Fibroblast of villous mesenchyme (primary cell): Measurements from ENCODE around the gene HHATL. TPM values are rescaled to one million over a fixed set of nuclear protein-coding genes. Genes with fewer than 3 reads are reported as not detected.

Source experiments
- DNase-seq: peaks from one replicate; pipeline ENCODE4 v3.0.0-alpha.2; 2010; ENCODE audit warnings: low read depth
- H3K4me3 ChIP-seq: 2 replicates; pipeline ENCODE4 v1.5.1; 2011; ENCODE audit warnings: low read depth, mild to moderate bottlenecking, low read length
- total RNA-seq: library from RNA; depleted of rRNA; stranded (reverse); fragments of >200 nt; gene quantifications from 2 replicates; pipeline ENCODE4 v1.2.3, GENCODE V29; 2012
- TF ChIP-seq, protein P1 (sequence below): IDR thresholded peaks from 2 replicates; pipeline ENCODE4 v1.5.1; 2012; ENCODE audit warnings: low read depth, mild to moderate bottlenecking, low read length; ENCODE audit not compliant: insufficient read depth

The HHATL gene
- total RNA-seq, 1 donor: not detected

DNA sequence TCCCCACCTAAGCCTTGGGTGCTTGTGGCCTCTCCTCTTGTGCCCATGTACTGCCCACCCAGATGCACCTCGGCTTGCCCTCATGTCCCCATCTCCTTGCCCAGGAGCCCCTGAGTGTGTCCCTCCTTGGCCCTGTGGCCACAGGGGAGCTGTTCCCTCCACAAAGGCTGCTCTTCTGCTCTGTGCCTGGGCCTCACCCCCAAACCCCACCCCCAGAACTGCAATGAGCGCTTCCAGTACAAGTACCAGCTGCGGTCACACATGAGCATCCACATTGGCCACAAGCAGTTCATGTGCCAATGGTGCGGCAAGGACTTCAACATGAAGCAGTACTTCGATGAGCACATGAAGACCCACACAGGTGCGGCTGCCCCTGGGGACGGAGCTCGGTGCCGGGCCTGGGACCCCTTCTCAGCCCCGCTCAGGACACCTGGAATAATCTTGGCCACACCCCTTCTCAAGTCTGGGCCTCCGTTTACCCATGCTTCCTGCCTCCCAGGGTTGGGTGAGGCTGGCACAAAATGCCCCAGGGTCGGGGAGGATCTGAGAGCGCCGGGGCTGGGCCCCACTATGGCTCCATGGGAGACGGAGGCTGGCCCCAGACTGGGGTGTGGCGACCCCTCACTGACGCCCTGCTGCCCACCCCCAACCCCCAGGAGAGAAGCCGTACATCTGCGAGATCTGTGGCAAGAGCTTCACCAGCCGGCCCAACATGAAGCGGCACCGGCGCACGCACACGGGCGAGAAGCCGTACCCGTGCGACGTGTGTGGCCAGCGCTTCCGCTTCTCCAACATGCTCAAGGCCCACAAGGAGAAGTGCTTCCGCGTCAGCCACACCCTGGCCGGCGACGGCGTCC, 38.8 kb downstream of the HHATL start:
- no peak overlapping the region for H3K4me3 ChIP-seq
- no peak for DNase-seq
- TF ChIP-seq, protein P1, sequence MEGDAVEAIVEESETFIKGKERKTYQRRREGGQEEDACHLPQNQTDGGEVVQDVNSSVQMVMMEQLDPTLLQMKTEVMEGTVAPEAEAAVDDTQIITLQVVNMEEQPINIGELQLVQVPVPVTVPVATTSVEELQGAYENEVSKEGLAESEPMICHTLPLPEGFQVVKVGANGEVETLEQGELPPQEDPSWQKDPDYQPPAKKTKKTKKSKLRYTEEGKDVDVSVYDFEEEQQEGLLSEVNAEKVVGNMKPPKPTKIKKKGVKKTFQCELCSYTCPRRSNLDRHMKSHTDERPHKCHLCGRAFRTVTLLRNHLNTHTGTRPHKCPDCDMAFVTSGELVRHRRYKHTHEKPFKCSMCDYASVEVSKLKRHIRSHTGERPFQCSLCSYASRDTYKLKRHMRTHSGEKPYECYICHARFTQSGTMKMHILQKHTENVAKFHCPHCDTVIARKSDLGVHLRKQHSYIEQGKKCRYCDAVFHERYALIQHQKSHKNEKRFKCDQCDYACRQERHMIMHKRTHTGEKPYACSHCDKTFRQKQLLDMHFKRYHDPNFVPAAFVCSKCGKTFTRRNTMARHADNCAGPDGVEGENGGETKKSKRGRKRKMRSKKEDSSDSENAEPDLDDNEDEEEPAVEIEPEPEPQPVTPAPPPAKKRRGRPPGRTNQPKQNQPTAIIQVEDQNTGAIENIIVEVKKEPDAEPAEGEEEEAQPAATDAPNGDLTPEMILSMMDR: no peak

DNA sequence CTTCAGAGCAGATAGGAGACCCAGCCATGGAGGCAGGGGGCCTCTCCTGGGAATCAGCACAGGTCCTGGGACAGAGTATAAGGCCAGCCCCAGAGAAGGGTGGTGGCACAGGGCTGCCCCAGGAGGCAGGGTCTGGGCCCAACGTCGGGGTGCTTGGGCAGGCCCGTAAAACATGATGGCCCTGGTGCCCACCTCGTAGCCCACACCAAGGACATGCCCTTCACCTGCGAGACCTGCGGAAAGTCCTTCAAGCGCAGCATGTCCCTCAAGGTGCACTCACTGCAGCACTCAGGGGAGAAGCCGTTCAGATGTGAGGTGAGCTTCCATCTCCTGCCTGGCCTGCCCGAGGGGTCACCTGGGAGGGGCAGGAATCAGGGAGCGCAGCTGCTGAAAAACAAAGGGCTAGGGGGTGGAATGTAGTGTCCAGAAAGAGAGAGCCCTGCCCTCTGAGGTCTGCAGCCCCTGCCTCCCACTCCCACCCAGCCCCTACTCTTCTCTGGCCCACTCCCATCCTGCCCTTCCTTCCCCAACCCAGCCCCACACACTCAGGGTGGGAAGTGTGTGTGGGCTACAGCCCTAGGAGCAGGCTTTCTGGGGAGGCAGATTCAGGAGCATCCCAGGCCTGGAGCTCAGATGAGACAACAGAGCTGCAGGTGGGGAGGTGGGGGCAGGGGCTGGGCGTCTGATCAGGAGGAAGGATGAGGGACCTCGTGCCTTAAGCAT, 39.6 kb downstream of the HHATL start:
- TF ChIP-seq, protein P1: no peak
- H3K4me3 ChIP-seq: no peak overlapping the region
- DNase-seq: no peak

DNA sequence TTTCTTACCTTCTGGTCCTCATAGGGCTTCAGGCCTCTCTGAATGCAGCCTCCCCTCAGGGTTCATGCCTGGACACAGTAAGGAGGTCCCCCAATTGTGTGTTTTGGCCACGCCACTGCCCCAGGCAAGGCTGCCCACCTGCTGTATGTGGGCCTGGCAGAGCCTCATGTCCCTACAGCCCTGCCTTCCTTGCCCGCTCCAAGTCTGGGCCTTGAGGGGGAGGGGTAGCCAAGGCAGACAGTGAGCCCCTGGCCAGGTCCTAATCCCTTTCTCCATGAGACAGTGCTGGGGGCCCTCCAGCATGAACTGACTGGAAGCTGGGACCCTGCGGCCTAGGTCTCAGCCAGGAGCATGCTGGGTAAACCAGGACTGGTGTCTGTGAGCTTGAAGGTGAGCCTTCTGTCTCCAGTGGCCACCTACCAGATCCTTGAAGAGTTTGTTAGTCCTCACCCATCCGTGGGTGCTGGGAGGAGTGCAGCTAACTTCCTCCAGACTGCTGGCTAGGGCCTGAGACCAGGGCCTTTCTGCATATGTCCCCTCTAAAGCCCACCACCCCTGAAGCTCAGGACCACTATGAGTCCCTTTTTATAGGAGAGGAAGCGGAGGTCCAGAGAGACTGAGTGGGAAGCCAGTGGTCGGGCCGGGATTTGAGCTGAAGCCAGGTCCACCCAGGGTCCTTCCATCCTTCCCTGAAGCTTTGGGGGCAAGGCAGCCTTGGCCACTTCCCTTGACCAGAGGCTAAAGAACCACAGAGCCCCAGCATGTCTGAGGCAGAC, 40.4 kb downstream of the HHATL start:
- no peak overlapping the region for H3K4me3 ChIP-seq
- DNase-seq: no peak

DNA sequence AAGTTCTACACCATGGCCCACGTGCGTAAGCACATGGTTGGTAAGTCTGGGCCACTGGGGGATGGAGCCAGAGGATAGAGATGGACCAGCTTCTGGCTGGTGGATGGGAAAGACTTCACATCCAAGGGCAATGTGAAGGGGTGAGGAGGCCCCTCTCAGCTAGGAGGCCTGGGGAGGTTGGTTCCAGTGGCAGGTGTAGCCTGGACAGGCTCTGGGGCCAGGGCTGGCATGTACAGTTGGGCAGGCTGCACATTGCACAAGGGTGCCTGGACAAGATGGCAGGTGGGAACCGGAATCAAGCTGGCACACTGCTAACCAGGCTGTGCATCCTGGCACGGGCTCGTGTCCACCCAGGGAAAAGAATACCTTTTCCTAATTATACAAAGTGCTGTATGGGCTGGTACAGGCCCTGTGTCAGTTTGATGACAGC, 41.0 kb downstream of the HHATL start:
- H3K4me3 ChIP-seq: no peak overlapping the region
- no peak for DNase-seq
- TF ChIP-seq, protein P1: no peak

More for the DNA sequence above, 40.4 kb downstream of the HHATL start:
- TF ChIP-seq, protein P1: no peak

DNA sequence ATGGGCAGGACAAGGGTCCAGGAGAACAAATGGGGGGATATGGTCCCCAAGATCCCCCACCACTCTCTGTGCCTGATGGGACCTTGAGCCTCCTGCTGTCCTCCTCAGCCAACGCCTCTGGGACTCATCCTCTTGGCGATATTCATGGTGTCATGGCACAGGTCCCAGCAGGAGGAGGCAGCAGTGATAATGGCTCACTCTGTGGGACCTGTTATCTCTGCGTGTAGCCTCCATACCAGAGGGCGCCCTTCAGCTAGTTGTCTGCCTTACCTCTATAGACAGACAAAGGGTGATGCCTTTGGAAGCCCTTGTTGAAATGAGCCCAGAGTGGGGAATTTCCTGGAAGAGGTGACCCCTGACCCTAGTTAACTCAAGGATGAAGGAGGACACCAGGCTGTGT, 41.7 kb downstream of the HHATL start:
- TF ChIP-seq, protein P1: no peak
- no peak overlapping the region for H3K4me3 ChIP-seq
- DNase-seq: no peak

DNA sequence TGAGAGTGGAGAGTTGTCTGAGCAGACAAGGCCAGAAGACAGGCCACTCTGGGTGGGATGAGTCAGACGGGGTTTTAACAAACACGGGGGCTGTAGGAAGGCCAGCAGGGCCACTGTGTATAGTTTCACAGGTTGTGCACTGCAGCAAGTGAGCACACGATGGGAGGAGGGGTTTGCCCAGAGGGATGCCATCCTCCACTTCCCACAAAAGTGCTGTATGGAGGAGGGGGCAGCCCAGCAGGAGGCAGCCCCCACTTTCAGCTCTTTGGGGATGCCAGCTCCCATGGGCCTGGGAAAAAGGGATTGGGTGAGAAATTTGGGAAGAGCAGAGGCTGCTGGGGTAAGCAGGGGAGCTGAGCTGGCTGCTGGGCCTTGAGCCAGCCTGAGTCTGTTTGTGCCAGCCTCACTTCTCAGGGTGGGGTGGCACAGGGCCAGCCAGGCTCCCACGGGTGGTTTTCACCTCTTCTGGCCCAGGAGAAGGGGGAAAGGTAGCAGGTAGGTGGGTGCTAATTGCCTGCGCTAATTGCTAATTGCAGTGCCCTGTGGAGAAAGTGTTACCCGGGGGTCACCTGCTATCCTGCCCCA, 42.4 kb downstream of the HHATL start:
- no peak for DNase-seq
- no peak overlapping the region for H3K4me3 ChIP-seq
- TF ChIP-seq, protein P1: no peak
